SH-SY5Y (cell line): ENCODE measurements around the gene GUK1.

ENCODE experiments used
- GATA2 ChIP-seq: IDR thresholded peaks from 2 replicates; pipeline ENCODE4 v1.6.1; 2011; ENCODE audit warnings: mild to moderate bottlenecking, low read depth, low read length
- GATA3 ChIP-seq: IDR thresholded peaks from 2 replicates; pipeline ENCODE4 v1.6.1; 2011; ENCODE audit warnings: low read depth, mild to moderate bottlenecking, low read length, moderate library complexity

GRCh38 chr1:228197555-228198147, 57.6 kb downstream of the GUK1 start:
- no peak for TF ChIP-seq GATA2
- TF ChIP-seq GATA3, result no peak
